ENCODE results near the gene MBD5.

GRCh38 chr2:148517296-148517695 is 496.4 kb downstream of the MBD5 start:
- TF ChIP-seq GATA2 (IDR thresholded peaks at IDR 0.05; ENCODE audit: low read depth, low read length) = no peak
- TF ChIP-seq GATA3 (IDR thresholded peaks at IDR 0.05; ENCODE audit: low read depth, low read length) = no peak

Data from SH-SY5Y (cell line).